WERI-Rb-1 (cell line): ENCODE measurements around the gene TINCR.
"Not testable (repeated sequence)": the region's sequence is repeated elsewhere in the genome, so short reads cannot be mapped to it uniquely, and the experiment has no call there.

Experiments used
- DNase-seq: peaks from one replicate; pipeline ENCODE4 v3.0.0-alpha.2; 2020
- H3K27ac ChIP-seq: fragments of 250-450 bp; sonication (Bioruptor Pico); 2 replicates; pipeline ENCODE4 v1.5.1; 2020; ENCODE audit warnings: mild to moderate bottlenecking, moderate library complexity
- H3K27me3 ChIP-seq: fragments of 250-450 bp; sonication (Bioruptor Pico); 2 replicates; pipeline ENCODE4 v1.5.1; 2021; ENCODE audit warnings: mild to moderate bottlenecking, low read depth, moderate library complexity; ENCODE audit not compliant: insufficient read depth, severe bottlenecking
- H3K36me3 ChIP-seq: fragments of 250-450 bp; sonication (Bioruptor Pico); 2 replicates; pipeline ENCODE4 v1.5.1; 2020; ENCODE audit warnings: mild to moderate bottlenecking, moderate library complexity
- H3K4me3 ChIP-seq: 2 replicates; pipeline ENCODE4 v1.5.1; 2011; ENCODE audit warnings: low read depth, mild to moderate bottlenecking, control low read depth, low read length
- H3K9me3 ChIP-seq: fragments of 250-450 bp; sonication (Bioruptor Pico); 2 replicates; pipeline ENCODE4 v1.5.1; 2021; ENCODE audit warnings: mild to moderate bottlenecking, moderate library complexity; ENCODE audit not compliant: severe bottlenecking
- CTCF ChIP-seq: IDR thresholded peaks from 2 replicates; pipeline ENCODE4 v1.5.1; 2011; ENCODE audit warnings: low read depth, mild to moderate bottlenecking, control low read depth, inconsistent platforms, low read length

The TINCR gene

GRCh38 chr19:5541456-5541855 is 26.3 kb downstream of the TINCR start:
- H3K9me3 ChIP-seq: no peaks in the 10 kb centered on the region
- DNase-seq: no peak
- H3K27me3 ChIP-seq: no peaks in the 10 kb centered on the region
- no peak for TF ChIP-seq CTCF
- no peaks in the 10 kb centered on the region for H3K36me3 ChIP-seq
- no peak overlapping the region for H3K27ac ChIP-seq
- no peak overlapping the region for H3K4me3 ChIP-seq

GRCh38 chr19:5540208-5540607 is 27.5 kb downstream of the TINCR start:
- H3K9me3 ChIP-seq: peaks cover 2% of the 10 kb centered on the region
- no peaks in the 10 kb centered on the region for H3K36me3 ChIP-seq
- H3K27ac ChIP-seq: no peak overlapping the region
- H3K4me3 ChIP-seq: no peak overlapping the region
- no peak for DNase-seq
- TF ChIP-seq CTCF: no peak
- H3K27me3 ChIP-seq: no peaks in the 10 kb centered on the region

DNA sequence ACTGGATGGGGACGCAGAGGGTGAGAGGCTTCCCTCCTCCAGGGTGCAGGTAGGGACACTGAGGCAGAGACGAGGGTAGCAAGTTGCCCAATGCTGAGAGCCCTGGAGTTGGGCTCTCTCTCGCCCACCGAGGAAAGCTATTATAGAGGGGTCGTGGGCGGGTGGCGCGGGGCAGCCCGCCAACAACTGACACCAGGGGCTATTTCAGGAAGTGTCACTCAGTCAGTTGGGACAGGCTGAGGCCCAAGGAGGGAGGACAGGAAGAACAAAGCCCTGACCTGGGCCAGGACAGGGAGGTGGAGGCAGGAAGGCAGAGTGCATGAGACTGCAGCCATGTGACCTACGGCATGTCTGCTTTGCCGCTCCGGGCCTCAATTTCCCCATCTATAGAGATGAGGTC is 29.9 kb downstream of the TINCR start:
- Histone ChIP-seq H3K9me3 (peaks cover 12% of the 10 kb centered on the region), H3K27me3 (no peaks in the 10 kb centered on the region), H3K36me3 (no peaks in the 10 kb centered on the region), H3K27ac (no peak overlapping the region), H3K4me3 (no peak overlapping the region)
- no peak for TF ChIP-seq CTCF
- DNase-seq: no peak

- DNase-seq, H3K27ac ChIP-seq, H3K36me3 ChIP-seq, H3K27me3 ChIP-seq: not testable (repeated sequence)
- Histone ChIP-seq H3K4me3 (peak overlapping the region; percentile 29; the same call in 1 of the 2 replicates), H3K9me3 (peaks cover 12% of the 10 kb centered on the region)
Measured at GRCh38 chr19:5536982-5537579, 30.7 kb downstream of the TINCR start.

DNA sequence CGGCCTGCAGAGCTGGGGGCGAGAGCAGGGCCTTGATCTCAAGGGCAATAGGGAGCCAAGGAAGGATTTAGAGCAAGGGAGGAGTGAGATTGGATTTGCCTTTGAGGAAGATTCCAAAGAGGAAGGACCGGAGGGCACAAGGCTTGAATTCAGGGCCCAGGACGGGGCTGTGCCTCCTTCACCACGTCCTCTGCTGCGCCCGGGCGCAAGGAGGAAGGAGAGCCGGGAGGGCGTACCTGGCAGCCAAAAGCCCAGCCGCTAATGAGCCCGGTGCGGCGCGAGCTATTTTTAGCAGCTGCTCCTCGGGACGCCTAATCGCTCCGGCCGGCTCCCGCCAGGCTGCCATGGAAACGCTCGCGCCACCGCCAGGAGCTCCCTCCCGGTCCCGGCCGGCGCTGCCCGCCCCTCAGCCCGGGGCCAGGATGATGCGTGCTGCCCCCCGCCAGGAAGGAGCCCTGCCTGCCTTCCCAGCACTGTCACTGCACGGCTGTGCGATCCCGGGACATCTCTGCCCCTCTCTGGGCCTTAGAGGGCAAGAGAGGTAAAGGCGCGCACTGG is 31.3 kb downstream of the TINCR start:
- H3K9me3 ChIP-seq: peaks cover 12% of the 10 kb centered on the region
- peak; percentile 80 for DNase-seq
- H3K4me3 ChIP-seq: peak overlapping the region; percentile 29
- no peak overlapping the region for H3K27ac ChIP-seq
- no peaks in the 10 kb centered on the region for H3K36me3 ChIP-seq
- TF ChIP-seq CTCF: no peak
- no peaks in the 10 kb centered on the region for H3K27me3 ChIP-seq

DNA sequence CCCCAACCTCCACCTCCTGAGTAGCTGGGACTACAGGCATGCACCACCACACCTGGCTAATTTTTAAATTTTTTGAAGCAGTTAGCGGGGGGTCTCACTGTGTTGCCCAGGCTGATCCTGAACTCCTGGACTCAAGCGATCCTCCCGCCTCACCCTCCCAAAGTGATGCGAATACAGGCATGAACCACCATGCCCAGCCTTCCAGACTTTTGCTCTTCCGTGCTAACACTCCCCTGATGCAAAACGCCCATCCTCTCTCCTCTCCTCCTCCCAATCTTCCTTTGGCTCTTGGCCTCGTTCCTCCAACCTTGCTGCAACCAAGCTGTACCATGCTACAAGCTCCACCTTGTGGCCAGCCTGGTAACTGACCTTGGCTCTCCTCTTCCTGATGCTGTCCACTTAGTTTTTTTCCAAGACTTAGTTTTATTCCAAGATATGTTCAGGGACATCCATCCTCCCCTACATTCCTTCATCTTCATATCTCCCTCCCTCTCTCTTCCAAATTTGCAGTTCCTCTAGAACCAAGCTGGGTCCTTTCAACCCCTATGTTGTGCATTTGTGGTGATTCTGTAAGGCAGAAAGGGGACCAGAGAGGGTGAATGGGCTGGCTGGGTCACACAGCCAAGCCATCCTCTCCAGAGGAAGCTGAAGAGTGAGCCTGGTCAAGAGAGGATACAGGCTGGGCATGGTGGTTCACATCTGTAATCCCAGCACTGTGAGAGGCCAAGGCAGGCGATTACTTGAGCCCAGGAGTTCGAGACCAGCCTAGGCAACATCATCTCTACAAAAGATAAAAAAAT is 32.8 kb downstream of the TINCR start:
- peak; percentile 67 for DNase-seq
- TF ChIP-seq CTCF: peak; percentile 93
- Histone ChIP-seq H3K27ac (no peak overlapping the region), H3K27me3 (no peaks in the 10 kb centered on the region), H3K9me3 (peaks cover 12% of the 10 kb centered on the region), H3K36me3 (no peaks in the 10 kb centered on the region), H3K4me3 (no peak overlapping the region)
